ENCODE data around the gene GLDN. TPM values are rescaled to one million over a fixed set of nuclear protein-coding genes. Genes with fewer than 3 reads are reported as not detected.

Gene GLDN
- polyA plus RNA-seq, 2 of the 4 experiments (the other 2 are of a cell fraction), result 0.03 to 0.25 TPM

GRCh38 chr15:51334011-51334451 lies 7.4 kb upstream of the GLDN start:
- no peak overlapping the region for H3K4me2 ChIP-seq
- TF ChIP-seq PHF8 (IDR thresholded peaks at IDR 0.05; ENCODE audit: borderline replicate concordance, low read depth) (no peak), ZFP36 (IDR thresholded peaks at IDR 0.05; ENCODE audit: borderline replicate concordance, partially characterized antibody) (no peak), ESRRA (IDR thresholded peaks at IDR 0.05; ENCODE audit: borderline replicate concordance, low read length) (no peak), EHF (CRISPR knock-in tag; IDR thresholded peaks at IDR 0.05) (no peak), JUNB (IDR thresholded peaks at IDR 0.05) (no peak), ZSCAN20 (CRISPR knock-in tag; IDR thresholded peaks at IDR 0.05) (no peak), CTCF (IDR thresholded peaks at IDR 0.05) (no peak), HES2 (IDR thresholded peaks at IDR 0.05) (no peak), SREBF2 (IDR thresholded peaks at IDR 0.05) (no peak), REST (IDR thresholded peaks at IDR 0.05) (no peak), CBX8 (IDR thresholded peaks at IDR 0.05) (no peak), KDM5A (IDR thresholded peaks at IDR 0.05) (no peak), HOXB13 (CRISPR knock-in tag; IDR thresholded peaks at IDR 0.05; ENCODE audit: low read depth) (no peak), RFX5 (IDR thresholded peaks at IDR 0.05) (no peak), ELK1 (IDR thresholded peaks at IDR 0.05; ENCODE audit: low read depth, low read length) (no peak), ATOH8 (CRISPR knock-in tag; IDR thresholded peaks at IDR 0.05; ENCODE audit: low read depth) (no peak)
- no peak overlapping the region for H3K27ac ChIP-seq
- POLR2A ChIA-PET, result no interaction called here
- ATAC-seq, result no peak
- DNase-seq (ENCODE audit: low read depth in 1 of 2, low spot score in 1 of 2), result no peak
- no peak for FAIRE-seq
- H3K4me3 ChIP-seq, result no peak overlapping the region
- WGBS (ENCODE audit: missing lambda C conversion rate), result 22% methylated on average over 2 of the region's 2 CpGs
- H3K4me1 ChIP-seq, result peaks cover 15% of the 10 kb centered on the region; the same call in 1 of the 3 replicates
- no peaks in the 10 kb centered on the region for H3K9me3 ChIP-seq
- CTCF ChIA-PET, result interaction anchor here (0.9 to 2.4 kb wide), 8 partner anchors 10 to 171 kb away, joined by 3 to 7 read pairs (median 3); no protein-coding TSS in a partner anchor

- Histone ChIP-seq H3K4me1 (peaks cover 15% of the 10 kb centered on the region; the same call in 1 of the 3 replicates), H3K9me3 (no peaks in the 10 kb centered on the region), H3K4me3 (no peak overlapping the region), H3K27ac (no peak overlapping the region), H3K4me2 (no peak overlapping the region)
- CTCF ChIA-PET, result interaction anchor here (0.7 to 2.4 kb wide), 6 partner anchors 8 to 172 kb away, joined by 3 to 7 read pairs (median 4); no protein-coding TSS in a partner anchor
- DNase-seq (ENCODE audit: low read depth in 1 of 2, low spot score in 1 of 2) (no peak), ATAC-seq (no peak), FAIRE-seq (no peak)
- POLR2A ChIA-PET, result no interaction called here
- 74% methylated on average over 5 of the region's 5 CpGs for WGBS (ENCODE audit: missing lambda C conversion rate)
- TF ChIP-seq REST (IDR thresholded peaks at IDR 0.05), result no peak
- TF ChIP-seq CHD2 (IDR thresholded peaks at IDR 0.05; ENCODE audit: low read length, partially characterized antibody), result no peak
- TF ChIP-seq KDM5A (IDR thresholded peaks at IDR 0.05), result no peak
- no peak for TF ChIP-seq TFCP2L1 (CRISPR knock-in tag; IDR thresholded peaks at IDR 0.05)
- no peak for TF ChIP-seq RFX5 (IDR thresholded peaks at IDR 0.05)
- no peak for TF ChIP-seq JUN (IDR thresholded peaks at IDR 0.05)
- no peak for TF ChIP-seq RNF2 (IDR thresholded peaks at IDR 0.05; ENCODE audit: borderline replicate concordance, low read depth)
- no peak for TF ChIP-seq SREBF2 (IDR thresholded peaks at IDR 0.05)
- TF ChIP-seq GATA3 (IDR thresholded peaks at IDR 0.05; ENCODE audit: borderline replicate concordance), result no peak
- no peak for TF ChIP-seq HEYL (CRISPR knock-in tag; IDR thresholded peaks at IDR 0.05)
- TF ChIP-seq FOSL2 (IDR thresholded peaks at IDR 0.05), result no peak
- TF ChIP-seq FOSL2 (CRISPR knock-in tag; IDR thresholded peaks at IDR 0.05), result no peak
- TF ChIP-seq NFE2L2 (conservative IDR thresholded peaks at IDR 0.05; ENCODE audit: low read length), result no peak
- TF ChIP-seq KDM1A (IDR thresholded peaks at IDR 0.05; ENCODE audit: low read depth), result no peak
- TF ChIP-seq BHLHE40 (IDR thresholded peaks at IDR 0.05; ENCODE audit: low read depth, low read length), result no peak
- no peak for TF ChIP-seq EHF (CRISPR knock-in tag; IDR thresholded peaks at IDR 0.05)
These were observed 6.4 kb upstream of the GLDN start for GRCh38 chr15:51335087-51335486.
